Measurements from ENCODE around the gene ZHX3. TPM values are rescaled to one million over a fixed set of nuclear protein-coding genes. Genes with fewer than 3 reads are reported as not detected.

The ZHX3 gene
- polyA plus RNA-seq, 1 donor: 14.0 TPM

DNA sequence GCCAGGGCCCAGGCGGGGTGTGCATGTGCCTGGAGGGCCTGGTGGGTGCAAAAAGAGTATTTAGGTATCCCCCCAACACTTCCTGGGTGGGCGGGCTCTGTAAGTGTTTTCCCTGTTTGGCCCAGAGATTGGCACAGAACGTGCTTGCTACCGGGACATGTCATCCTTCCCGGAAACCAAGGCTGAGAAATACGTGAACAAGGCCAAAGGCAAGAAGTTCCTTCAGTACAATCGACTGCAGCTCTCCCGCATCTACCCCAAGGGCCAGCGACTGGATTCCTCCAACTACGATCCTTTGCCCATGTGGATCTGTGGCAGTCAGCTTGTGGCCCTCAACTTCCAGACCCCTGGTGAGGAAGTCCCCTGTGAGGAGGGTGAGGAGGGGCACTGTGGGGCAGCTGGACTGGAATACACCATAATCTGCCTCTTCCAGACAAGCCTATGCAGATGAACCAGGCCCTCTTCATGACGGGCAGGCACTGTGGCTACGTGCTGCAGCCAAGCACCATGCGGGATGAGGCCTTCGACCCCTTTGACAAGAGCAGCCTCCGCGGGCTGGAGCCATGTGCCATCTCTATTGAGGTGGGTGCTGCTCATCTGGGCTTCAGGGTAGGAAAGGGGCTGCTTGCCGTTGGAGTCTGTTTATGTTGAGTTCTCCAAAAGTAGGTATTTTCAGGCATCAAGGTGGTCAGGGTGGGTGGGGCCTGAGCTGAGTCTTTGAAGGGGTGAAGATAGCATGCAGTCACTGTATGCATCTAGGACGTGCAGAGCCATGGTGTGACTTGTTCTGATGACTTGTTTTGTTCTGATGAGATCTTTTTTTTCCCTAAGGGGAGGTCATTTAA is 145.0 kb downstream of the ZHX3 start:
- peaks cover 96% of the 10 kb centered on the region for H3K36me3 ChIP-seq (ENCODE audit: control insufficient read depth, insufficient read depth, low read length)
- H3K4me3 ChIP-seq (ENCODE audit: low read length): no peak overlapping the region
- no CpG with 5 or more reads among the region's 18 CpGs for WGBS (ENCODE audit: insufficient coverage, low lambda C conversion rate)
- no peaks in the 10 kb centered on the region for H3K4me1 ChIP-seq (ENCODE audit: control insufficient read depth, insufficient read depth, low read length)
- no peaks in the 10 kb centered on the region for H3K27me3 ChIP-seq (ENCODE audit: control insufficient read depth, insufficient read depth, low read length)
- H3K9me3 ChIP-seq (ENCODE audit: control insufficient read depth, low read depth, low read length): no peaks in the 10 kb centered on the region
- H3K27ac ChIP-seq (ENCODE audit: low read length): no peak overlapping the region
- no peak for DNase-seq

DNA sequence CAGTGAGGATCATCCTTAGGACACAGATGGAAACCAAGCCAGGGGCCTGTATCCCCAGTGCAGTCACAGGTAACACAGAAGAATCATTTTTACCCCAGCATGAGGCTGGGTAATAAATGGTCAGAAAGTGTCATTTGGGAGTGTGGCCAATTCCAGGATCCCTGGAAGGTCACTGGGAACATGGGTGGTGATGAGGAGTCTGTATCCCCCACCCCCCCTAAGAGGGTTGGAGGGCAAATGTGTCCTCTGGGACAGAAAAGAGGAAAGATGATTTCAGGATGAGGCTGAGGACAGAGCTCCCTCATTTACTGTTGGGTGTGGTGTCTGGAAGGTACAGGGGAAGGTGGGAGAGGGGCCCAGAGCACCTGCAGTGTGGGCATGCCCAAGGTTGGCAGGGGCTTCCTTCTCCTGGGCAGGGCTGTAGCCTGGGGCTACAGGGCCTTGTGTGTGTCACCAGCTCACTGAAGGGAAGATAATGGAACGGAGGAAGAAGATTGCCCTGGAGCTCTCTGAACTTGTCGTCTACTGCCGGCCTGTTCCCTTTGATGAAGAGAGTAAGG is 145.7 kb downstream of the ZHX3 start:
- no peak overlapping the region for H3K4me3 ChIP-seq (ENCODE audit: low read length)
- no peak for DNase-seq
- H3K27ac ChIP-seq (ENCODE audit: low read length): no peak overlapping the region
- H3K36me3 ChIP-seq (ENCODE audit: control insufficient read depth, insufficient read depth, low read length): peaks cover 96% of the 10 kb centered on the region
- H3K27me3 ChIP-seq (ENCODE audit: control insufficient read depth, insufficient read depth, low read length): no peaks in the 10 kb centered on the region
- no peaks in the 10 kb centered on the region for H3K9me3 ChIP-seq (ENCODE audit: control insufficient read depth, low read depth, low read length)
- no peaks in the 10 kb centered on the region for H3K4me1 ChIP-seq (ENCODE audit: control insufficient read depth, insufficient read depth, low read length)
- no CpG with 5 or more reads among the region's 3 CpGs for WGBS (ENCODE audit: insufficient coverage, low lambda C conversion rate)

DNA sequence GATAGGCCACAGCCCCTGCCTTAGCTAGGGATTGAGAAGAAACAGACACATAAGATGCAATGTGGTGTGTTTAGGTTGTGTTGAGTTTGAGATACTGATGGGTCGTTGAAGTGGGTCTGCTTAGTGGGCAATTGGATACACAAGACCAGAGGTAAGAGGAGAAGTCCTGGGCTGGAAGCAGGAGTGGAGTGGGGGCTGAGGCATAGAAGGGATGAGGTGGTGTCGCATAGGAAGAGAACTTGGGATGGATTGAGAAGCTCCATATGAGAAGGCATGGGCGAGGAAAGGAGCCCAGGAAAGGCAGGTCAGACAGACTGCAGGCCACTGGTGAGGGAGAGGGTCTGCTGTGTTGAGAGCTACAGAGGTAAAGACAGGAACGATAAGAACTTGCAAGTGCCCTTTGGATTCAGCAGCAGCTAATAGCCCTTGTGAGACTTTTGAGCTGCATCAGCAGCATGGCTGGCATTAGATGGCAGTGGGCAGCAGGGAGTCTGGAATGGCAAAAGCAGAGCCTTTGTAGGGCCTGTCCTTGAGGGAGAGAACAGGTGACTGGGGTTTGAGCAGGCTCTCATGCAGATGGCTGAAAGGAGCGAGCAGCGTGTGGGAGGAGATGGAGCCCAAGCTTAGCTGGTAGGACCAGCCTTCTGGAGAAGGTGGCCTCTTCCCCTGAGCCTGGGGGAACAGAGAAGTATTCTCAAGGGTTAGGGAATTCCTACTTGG is 147.0 kb downstream of the ZHX3 start:
- DNase-seq: no peak
- Histone ChIP-seq H3K27me3 (ENCODE audit: control insufficient read depth, insufficient read depth, low read length) (no peaks in the 10 kb centered on the region), H3K36me3 (ENCODE audit: control insufficient read depth, insufficient read depth, low read length) (peaks cover 96% of the 10 kb centered on the region), H3K4me1 (ENCODE audit: control insufficient read depth, insufficient read depth, low read length) (no peaks in the 10 kb centered on the region), H3K4me3 (ENCODE audit: low read length) (no peak overlapping the region), H3K9me3 (ENCODE audit: control insufficient read depth, low read depth, low read length) (no peaks in the 10 kb centered on the region), H3K27ac (ENCODE audit: low read length) (no peak overlapping the region)
- no CpG with 5 or more reads among the region's 6 CpGs for WGBS (ENCODE audit: insufficient coverage, low lambda C conversion rate)

DNA sequence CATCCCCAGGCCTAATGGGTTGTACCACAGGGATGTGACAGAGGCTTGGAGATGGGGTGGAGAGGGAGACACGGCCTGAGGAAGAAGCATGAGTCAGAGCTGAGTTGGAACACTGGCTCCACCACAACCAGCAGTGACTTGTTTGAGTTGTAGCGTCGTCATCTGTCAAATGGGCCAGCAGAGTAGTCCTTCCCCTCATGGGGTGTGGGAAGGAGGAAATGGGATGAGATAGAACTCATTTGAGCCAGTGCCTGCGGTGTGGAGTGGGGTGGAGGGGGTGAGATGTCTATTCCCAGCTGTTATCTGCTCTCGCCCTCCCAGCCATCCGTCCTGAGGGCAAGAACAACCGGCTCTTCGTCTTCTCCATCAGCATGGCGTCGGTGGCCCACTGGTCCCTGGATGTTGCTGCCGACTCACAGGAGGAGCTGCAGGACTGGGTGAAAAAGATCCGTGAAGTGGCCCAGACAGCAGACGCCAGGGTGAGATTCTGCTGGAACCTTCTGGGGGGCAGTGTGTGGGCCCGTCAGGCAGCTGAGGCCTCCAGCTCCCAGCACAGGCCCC is 147.7 kb downstream of the ZHX3 start:
- no peaks in the 10 kb centered on the region for H3K9me3 ChIP-seq (ENCODE audit: control insufficient read depth, low read depth, low read length)
- WGBS (ENCODE audit: insufficient coverage, low lambda C conversion rate): no CpG with 5 or more reads among the region's 14 CpGs
- H3K27ac ChIP-seq (ENCODE audit: low read length): no peak overlapping the region
- H3K4me1 ChIP-seq (ENCODE audit: control insufficient read depth, insufficient read depth, low read length): no peaks in the 10 kb centered on the region
- no peaks in the 10 kb centered on the region for H3K27me3 ChIP-seq (ENCODE audit: control insufficient read depth, insufficient read depth, low read length)
- no peak for DNase-seq
- H3K36me3 ChIP-seq (ENCODE audit: control insufficient read depth, insufficient read depth, low read length): peaks cover 96% of the 10 kb centered on the region
- no peak overlapping the region for H3K4me3 ChIP-seq (ENCODE audit: low read length)

DNA sequence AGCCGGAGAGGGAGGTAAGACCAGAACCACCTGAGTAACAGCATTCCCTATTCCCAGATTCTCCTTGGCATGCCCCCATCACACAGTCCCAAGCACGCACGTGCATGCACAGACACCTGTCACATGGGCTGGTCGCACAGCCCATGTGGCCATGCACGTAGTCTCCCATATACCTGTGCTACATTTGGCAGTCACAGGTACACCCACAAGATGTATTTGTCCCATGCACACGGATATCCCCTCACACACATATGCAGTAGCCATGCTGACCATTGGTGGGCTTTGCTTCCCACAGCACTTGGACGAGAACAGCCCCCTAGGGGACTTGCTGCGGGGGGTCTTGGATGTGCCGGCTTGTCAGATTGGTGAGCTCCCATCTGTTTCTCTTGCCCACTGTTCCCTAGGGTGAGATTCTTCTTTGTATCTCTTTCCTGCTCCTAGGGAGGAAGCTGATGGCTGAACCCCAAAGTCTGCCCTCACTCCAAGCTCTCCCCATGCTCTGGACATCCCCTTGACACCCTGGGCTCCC is 148.3 kb downstream of the ZHX3 start:
- Histone ChIP-seq H3K4me3 (ENCODE audit: low read length) (no peak overlapping the region), H3K9me3 (ENCODE audit: control insufficient read depth, low read depth, low read length) (no peaks in the 10 kb centered on the region), H3K4me1 (ENCODE audit: control insufficient read depth, insufficient read depth, low read length) (no peaks in the 10 kb centered on the region), H3K27me3 (ENCODE audit: control insufficient read depth, insufficient read depth, low read length) (no peaks in the 10 kb centered on the region), H3K27ac (ENCODE audit: low read length) (no peak overlapping the region), H3K36me3 (ENCODE audit: control insufficient read depth, insufficient read depth, low read length) (peaks cover 96% of the 10 kb centered on the region)
- no peak for DNase-seq
- no CpG with 5 or more reads among the region's 9 CpGs for WGBS (ENCODE audit: insufficient coverage, low lambda C conversion rate)

DNA sequence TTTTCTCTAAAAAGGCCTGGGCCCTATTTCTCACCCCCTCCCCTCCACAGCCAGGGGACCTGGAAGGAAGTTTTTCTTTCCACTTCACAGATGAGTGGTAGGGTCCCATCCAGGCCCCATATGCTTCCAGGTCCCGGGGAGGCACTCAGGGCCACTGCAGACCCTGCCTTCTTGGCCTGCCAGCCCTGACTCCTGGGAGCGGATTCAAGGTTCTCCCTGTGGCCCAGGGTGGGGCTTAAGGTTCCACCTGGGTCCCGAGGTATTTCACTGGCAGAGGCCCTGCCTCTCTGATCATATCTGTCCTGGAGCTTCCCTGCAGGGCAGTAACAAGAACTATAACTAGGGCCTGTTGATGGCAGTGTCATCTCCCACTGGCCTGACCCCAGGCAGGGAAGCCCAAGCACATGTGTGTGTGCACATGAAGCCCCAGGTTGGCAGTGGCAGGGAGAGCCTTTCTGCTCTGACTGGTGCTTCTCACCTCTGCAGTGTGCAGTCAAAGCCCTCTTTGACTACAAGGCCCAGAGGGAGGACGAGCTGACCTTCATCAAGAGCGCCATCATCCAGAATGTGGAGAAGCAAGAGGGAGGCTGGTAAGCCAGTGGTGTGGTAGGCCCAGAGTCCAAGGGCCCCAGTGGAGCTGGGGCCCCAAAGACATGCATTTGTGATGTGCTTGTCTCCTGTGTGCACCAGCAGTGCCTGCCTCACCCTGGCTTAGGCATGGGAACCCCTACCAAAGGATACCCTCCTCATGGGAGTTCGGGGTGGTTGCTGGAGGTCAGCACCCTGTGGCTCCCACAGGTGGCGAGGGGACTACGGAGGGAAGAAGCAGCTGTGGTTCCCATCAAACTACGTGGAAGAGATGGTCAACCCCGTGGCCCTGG is 149.0 kb downstream of the ZHX3 start:
- Histone ChIP-seq H3K9me3 (ENCODE audit: control insufficient read depth, low read depth, low read length) (no peaks in the 10 kb centered on the region), H3K4me3 (ENCODE audit: low read length) (no peak overlapping the region), H3K36me3 (ENCODE audit: control insufficient read depth, insufficient read depth, low read length) (peaks cover 96% of the 10 kb centered on the region), H3K27ac (ENCODE audit: low read length) (no peak overlapping the region), H3K4me1 (ENCODE audit: control insufficient read depth, insufficient read depth, low read length) (no peaks in the 10 kb centered on the region), H3K27me3 (ENCODE audit: control insufficient read depth, insufficient read depth, low read length) (no peaks in the 10 kb centered on the region)
- WGBS (ENCODE audit: insufficient coverage, low lambda C conversion rate): no CpG with 5 or more reads among the region's 10 CpGs
- DNase-seq: no peak

DNA sequence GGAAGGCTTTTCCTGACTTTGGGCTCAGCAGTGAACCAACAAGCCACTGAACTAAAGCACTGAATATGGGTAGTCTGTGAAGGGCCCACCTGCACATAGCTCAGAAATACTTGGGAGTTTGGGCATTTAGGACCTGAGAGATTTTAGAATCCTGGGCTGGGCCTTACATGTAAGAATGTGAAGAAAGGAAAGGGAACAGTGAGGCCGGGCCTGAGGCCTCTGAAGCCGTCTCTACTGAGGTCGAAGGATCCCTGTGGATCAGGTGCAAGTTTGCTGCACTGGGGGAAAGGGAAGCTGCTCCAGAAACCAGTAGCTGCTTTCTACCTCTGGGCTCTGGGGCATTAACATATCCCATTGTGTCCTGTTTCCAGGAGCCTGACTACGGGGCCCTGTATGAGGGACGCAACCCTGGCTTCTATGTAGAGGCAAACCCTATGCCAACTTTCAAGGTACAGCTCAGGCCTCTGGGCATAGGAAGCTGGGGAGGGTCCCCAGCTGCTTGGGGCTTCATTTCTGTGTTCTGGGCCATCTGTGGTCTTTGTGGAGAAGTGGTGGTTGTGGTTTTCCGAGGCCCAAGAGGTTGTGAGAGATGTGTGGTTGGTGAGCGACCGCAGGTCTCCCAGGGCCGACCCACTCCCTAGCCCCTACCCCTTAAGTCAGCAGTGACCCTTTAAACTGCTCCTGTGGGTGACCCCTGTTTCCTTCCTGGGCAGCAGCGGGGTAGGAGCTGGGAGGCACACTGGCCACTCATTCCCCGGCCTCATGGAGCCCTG is 149.9 kb downstream of the ZHX3 start:
- WGBS (ENCODE audit: insufficient coverage, low lambda C conversion rate): no CpG with 5 or more reads among the region's 11 CpGs
- Histone ChIP-seq H3K4me1 (ENCODE audit: control insufficient read depth, insufficient read depth, low read length) (no peaks in the 10 kb centered on the region), H3K27ac (ENCODE audit: low read length) (no peak overlapping the region), H3K4me3 (ENCODE audit: low read length) (no peak overlapping the region), H3K9me3 (ENCODE audit: control insufficient read depth, low read depth, low read length) (no peaks in the 10 kb centered on the region), H3K27me3 (ENCODE audit: control insufficient read depth, insufficient read depth, low read length) (no peaks in the 10 kb centered on the region), H3K36me3 (ENCODE audit: control insufficient read depth, insufficient read depth, low read length) (peaks cover 96% of the 10 kb centered on the region)
- no peak for DNase-seq

DNA sequence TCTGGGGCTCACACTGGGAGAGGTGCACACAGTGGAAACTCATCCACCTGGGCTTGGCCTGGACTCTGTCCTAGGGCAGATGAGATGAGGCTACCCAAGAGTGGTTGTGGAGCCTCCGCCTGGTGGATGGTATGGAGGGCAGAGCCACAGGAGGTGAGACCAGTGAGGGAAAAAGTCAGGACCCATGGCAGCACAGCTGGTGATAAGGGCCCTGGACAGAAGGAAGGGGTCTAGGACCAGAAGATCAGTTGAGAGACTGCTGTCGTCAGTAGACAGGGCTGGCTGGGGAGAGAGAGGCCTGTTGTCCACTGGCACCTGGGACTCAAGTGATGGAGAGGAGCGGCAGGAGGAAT is 150.4 kb downstream of the ZHX3 start:
- Histone ChIP-seq H3K36me3 (ENCODE audit: control insufficient read depth, insufficient read depth, low read length) (peaks cover 96% of the 10 kb centered on the region), H3K27me3 (ENCODE audit: control insufficient read depth, insufficient read depth, low read length) (no peaks in the 10 kb centered on the region), H3K4me3 (ENCODE audit: low read length) (no peak overlapping the region), H3K27ac (ENCODE audit: low read length) (no peak overlapping the region), H3K4me1 (ENCODE audit: control insufficient read depth, insufficient read depth, low read length) (no peaks in the 10 kb centered on the region), H3K9me3 (ENCODE audit: control insufficient read depth, low read depth, low read length) (no peaks in the 10 kb centered on the region)
- DNase-seq: no peak
- no CpG with 5 or more reads among the region's 3 CpGs for WGBS (ENCODE audit: insufficient coverage, low lambda C conversion rate)

Measured in large intestine (tissue), 3 donors.